ENCODE data around the gene GJB4. TPM values are rescaled to one million over a fixed set of nuclear protein-coding genes. Genes with fewer than 3 reads are reported as not detected.

GJB4 gene
- total RNA-seq, 1 donor, result not detected

- DNase-seq (ENCODE audit: low read depth), result no peak
- TF ChIP-seq CTCF (IDR thresholded peaks at IDR 0.05; ENCODE audit: insufficient read depth, low read length), result no peak
- no peak overlapping the region for H3K4me3 ChIP-seq (ENCODE audit: low read depth, low read length)
These were observed 34.7 kb downstream of the GJB4 start for GRCh38 chr1:34794001-34794789.

DNA sequence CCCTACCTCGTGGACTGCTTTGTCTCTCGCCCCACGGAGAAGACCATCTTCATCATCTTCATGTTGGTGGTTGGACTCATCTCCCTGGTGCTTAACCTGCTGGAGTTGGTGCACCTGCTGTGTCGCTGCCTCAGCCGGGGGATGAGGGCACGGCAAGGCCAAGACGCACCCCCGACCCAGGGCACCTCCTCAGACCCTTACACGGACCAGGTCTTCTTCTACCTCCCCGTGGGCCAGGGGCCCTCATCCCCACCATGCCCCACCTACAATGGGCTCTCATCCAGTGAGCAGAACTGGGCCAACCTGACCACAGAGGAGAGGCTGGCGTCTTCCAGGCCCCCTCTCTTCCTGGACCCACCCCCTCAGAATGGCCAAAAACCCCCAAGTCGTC, 35.2 kb downstream of the GJB4 start:
- no peak for DNase-seq (ENCODE audit: low read depth)
- H3K4me3 ChIP-seq (ENCODE audit: low read depth, low read length), result no peak overlapping the region
- TF ChIP-seq CTCF (IDR thresholded peaks at IDR 0.05; ENCODE audit: insufficient read depth, low read length), result no peak

DNA sequence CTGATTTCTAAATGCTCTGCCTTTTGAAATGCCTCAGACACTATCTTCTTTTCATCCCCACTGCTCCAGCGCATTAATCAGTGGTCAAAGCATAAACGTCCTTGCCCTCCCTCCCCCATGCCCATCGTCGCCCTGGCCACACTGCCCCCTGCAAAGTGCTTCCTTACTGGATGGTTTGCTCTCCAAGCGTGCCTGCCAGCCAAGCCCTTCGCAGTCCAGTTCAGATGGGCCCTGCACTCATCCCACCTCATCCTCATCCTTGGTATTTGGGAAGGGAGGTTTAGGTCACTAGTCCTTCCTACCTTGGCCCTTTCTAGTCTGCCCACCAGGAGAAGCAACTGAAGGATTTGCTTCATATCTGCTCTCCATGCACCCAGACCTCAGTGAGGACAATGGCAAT, 36.4 kb downstream of the GJB4 start:
- TF ChIP-seq CTCF (IDR thresholded peaks at IDR 0.05; ENCODE audit: insufficient read depth, low read length), result no peak
- H3K4me3 ChIP-seq (ENCODE audit: low read depth, low read length), result no peak overlapping the region
- DNase-seq (ENCODE audit: low read depth), result no peak

DNA sequence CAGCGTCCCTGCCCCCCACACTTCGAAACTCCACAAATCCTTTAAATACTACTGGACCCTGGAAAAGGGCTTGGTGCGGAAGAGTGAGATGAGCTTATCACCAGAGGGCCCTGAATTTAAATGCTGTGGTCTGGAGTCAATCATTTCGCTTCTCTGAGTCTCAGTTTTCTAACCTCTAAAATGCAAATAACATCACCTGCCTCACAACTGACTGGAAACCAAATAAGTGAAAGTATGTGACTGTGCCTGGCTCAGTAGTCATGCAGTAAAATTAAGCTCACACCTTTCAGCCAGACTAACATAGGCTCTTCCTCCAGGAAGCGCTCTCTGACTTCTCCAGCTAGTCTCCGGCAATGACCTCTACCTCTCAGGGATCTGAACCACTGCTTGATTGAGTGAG, 37.5 kb downstream of the GJB4 start:
- no peak for TF ChIP-seq CTCF (IDR thresholded peaks at IDR 0.05; ENCODE audit: insufficient read depth, low read length)
- no peak for DNase-seq (ENCODE audit: low read depth)
- H3K4me3 ChIP-seq (ENCODE audit: low read depth, low read length), result no peak overlapping the region

- peak; percentile 45 for DNase-seq (ENCODE audit: low read depth)
- TF ChIP-seq CTCF (IDR thresholded peaks at IDR 0.05; ENCODE audit: insufficient read depth, low read length), result no peak
- H3K4me3 ChIP-seq (ENCODE audit: low read depth, low read length), result no peak overlapping the region
These were observed 40.7 kb downstream of the GJB4 start for GRCh38 chr1:34800214-34800613.

- no peak for TF ChIP-seq CTCF (IDR thresholded peaks at IDR 0.05; ENCODE audit: insufficient read depth, low read length)
- H3K4me3 ChIP-seq (ENCODE audit: low read depth, low read length), result no peak overlapping the region
- DNase-seq (ENCODE audit: low read depth), result no peak
These were observed 44.2 kb downstream of the GJB4 start for GRCh38 chr1:34803770-34804169.

- TF ChIP-seq CTCF (IDR thresholded peaks at IDR 0.05; ENCODE audit: insufficient read depth, low read length), result no peak
- DNase-seq (ENCODE audit: low read depth), result peak; percentile 33
- no peak overlapping the region for H3K4me3 ChIP-seq (ENCODE audit: low read depth, low read length)
These were observed 46.9 kb downstream of the GJB4 start for GRCh38 chr1:34806396-34806795.
